Peyer's patch (tissue), 4 donors: ENCODE measurements around the gene ACVR1C.

Experiments used
- POLR2A ChIP-seq, 2 donors: fragments of 450-650 bp; IDR thresholded peaks; one replicate each; pipeline ENCODE4 v1.5.1; 2017; ENCODE audit warnings: antibody characterized with exemption in 2 of 2, mild to moderate bottlenecking in 2 of 2, moderate library complexity in 2 of 2
- TF ChIP-seq, protein P1 (sequence below), 6 experiments: fragments of 450-650 bp in 4 of 6; fragments of 200-600 bp in 2 of 6; sonication (generic) in 1 of 6; IDR thresholded peaks; one replicate each; pipeline ENCODE4 v1.5.1; 2017 to 2019; ENCODE audit warnings: antibody characterized with exemption in 6 of 6, mild to moderate bottlenecking in 3 of 6, moderate library complexity in 1 of 6

DNA sequence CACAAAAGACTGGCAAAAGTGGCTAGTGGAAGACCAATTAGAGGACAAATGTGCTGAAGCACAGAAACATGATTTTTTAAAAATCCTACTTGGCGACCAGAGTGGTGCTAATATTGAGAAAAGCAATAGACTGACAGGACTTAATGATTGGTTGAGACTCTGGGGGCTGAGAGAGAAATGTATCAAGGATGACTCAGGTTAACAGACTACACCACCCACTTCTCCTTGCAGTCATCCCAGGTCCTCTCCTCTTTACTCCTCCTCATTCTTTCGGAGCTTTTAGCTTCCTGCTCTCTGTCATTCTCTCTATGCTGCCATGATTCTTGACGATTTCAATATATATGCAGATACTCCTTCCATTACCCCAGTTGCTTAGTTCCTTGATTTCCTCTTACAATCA lies 130.2 kb downstream of the ACVR1C start:
- no peak for TF ChIP-seq POLR2A (IDR thresholded peaks at IDR 0.05)
- TF ChIP-seq, protein P1, sequence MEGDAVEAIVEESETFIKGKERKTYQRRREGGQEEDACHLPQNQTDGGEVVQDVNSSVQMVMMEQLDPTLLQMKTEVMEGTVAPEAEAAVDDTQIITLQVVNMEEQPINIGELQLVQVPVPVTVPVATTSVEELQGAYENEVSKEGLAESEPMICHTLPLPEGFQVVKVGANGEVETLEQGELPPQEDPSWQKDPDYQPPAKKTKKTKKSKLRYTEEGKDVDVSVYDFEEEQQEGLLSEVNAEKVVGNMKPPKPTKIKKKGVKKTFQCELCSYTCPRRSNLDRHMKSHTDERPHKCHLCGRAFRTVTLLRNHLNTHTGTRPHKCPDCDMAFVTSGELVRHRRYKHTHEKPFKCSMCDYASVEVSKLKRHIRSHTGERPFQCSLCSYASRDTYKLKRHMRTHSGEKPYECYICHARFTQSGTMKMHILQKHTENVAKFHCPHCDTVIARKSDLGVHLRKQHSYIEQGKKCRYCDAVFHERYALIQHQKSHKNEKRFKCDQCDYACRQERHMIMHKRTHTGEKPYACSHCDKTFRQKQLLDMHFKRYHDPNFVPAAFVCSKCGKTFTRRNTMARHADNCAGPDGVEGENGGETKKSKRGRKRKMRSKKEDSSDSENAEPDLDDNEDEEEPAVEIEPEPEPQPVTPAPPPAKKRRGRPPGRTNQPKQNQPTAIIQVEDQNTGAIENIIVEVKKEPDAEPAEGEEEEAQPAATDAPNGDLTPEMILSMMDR (IDR thresholded peaks at IDR 0.05): no peak
